ENCODE results near the gene PHYH.
"Not testable (repeated sequence)": the region's sequence is repeated elsewhere in the genome, so short reads cannot be mapped to it uniquely, and the experiment has no call there.

The PHYH gene

DNA sequence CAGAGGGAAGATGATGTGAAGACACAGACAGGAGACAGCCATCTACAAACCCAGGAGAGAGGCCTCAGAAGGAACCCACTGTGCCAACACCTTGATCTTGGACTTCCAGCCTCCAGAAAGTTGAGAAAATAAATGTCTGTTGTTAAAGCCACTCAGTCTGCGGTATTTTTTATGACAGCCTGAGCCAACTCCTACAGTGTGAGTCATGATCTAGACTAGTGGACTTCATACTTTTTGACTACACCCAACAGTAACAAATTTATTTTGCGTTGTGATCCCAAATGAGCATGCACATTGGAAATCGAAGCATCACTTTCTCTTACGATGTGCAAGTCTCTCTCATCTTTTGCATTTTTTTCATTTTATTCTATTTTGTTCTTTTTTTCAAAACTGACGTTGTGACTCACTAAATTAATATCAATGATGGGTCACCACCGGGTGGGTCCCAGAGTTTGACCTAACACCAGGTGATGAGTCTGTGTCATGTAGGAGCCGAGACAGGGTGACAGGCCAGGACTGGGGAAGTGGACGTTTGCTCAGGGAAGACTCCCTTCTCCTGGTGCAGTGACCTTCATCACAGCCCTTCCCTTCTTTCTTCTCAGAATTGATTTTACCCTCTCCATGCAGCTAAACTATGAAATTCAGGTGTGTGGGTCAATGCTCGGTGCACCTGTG lies 28.9 kb downstream of the PHYH start:
- DNase-seq = no peak

- no peak for DNase-seq
Measured at GRCh38 chr10:13268841-13269240, 31.0 kb downstream of the PHYH start.

DNA sequence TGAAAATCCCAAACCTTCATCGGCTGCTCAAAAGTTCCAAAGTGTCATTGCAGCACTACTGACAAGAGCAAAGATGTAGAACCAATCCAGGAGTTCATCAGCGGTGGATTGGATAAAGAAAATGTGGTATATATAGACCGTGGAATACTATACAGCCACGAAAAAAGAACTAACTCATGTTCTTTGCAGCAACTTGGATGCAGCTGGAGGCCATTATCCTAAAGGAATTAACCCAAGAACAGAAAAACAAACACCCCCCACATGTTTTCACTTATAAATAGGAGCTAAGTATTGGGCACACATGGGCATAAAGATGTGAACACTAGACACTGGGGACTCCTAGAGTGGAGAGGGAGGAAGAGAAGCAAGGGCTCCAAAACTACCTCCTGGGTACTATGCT lies 31.6 kb downstream of the PHYH start:
- DNase-seq = no peak

DNA sequence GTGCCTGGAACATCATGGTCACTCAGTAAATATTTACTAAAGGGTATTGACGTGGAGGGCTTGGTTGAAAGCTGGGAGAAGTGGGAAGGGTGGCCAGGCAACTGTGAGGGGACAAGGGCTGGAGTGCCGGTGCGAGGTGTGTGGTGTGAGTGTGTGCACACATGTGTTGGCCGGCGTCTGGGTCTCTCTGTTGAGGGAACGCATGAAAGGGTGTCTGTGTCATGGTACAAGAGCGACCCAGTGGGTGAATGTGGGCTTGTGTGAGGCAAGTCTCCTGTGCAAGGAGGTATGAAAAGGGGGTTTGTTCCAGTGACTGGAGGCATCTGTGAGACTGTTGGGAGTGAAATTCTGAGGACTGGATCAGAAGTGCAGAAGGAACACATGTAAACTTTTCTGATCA lies 36.3 kb downstream of the PHYH start:
- DNase-seq = no peak

DNA sequence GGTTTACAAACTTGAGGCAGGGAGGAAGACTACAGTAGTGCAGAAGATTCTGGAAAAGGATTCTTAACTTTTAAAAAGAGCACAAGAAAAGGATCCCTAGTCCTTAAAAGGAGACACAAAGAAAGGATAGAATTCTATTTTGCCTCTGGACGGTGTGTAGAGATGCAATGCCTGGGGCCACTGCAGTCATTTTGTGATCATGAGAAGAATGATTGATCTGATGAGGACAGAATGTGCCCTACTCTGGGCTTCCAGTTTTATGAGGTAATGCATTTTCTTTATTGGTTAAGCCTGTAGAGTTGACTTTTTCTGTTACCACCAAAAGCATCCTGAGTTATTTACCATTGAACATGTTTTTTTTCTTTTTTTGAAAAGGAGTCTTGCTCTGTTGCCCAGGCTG lies 37.4 kb downstream of the PHYH start:
- no peak for DNase-seq

GRCh38 chr10:13257621-13258140 lies 42.2 kb downstream of the PHYH start:
- no peak for DNase-seq

GRCh38 chr10:13256627-13257026 lies 43.2 kb downstream of the PHYH start:
- DNase-seq = no peak

- DNase-seq = no peak
Measured at GRCh38 chr10:13253726-13254125, 46.1 kb downstream of the PHYH start.

DNA sequence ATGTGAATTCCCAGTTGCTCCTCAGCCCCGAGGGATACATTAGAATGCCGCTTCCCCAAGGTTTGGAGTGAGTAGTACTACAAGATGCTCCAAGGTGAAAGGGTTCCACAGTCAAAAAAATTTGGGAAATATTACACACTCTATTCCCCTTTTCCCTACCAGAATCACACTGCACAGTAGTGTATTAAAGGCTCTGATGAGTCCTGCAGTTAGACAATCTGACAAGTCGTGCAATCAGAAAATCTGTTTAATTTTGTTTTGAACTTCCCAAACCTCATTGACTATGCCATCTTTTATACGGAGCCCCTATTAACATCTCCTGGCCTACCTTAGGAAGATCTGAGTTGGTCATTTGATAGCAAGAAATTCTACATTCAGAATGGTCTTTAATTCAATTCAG lies 52.1 kb downstream of the PHYH start:
- no peak for DNase-seq

DNA sequence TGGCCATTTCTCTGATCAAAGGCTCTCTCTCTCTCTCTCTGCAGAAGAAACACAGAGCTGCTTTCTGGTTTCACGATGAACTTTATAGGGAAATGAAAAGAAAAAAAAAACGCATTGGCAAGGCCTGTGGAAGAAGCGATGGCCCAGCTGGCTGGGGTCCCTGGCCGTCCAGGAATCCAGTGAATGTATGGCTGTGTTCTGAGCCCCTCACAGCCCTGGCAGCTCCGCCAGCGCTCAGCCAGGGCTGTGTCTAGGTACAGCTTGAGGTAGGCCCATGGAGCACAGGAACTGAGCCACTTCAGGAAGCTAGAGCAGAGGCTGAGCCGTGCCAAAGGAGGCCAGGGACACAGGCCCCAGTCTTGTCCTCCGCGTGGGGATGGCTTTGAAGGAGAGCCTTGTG lies 52.6 kb downstream of the PHYH start:
- no peak for DNase-seq

DNA sequence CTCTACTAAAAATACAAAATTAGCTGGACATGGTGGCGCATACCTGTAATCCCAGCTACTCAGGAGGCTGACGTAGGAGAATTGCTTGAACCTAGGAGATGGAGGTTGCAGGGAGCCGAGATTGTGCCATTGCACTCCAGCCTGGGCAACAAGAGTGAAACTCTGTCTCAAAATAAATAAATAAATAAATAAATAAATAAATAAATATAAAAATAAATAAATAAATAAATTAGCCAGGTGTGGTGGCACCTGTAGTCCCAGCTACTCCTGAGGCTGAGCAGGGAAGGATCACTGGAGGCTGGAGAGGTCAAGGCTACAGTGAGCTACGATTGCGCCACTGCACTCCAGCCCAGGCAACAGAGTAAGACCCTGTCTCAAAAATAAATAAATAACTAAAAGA lies 57.6 kb downstream of the PHYH start:
- not testable (repeated sequence) for DNase-seq

GRCh38 chr10:13241613-13242012 lies 58.3 kb downstream of the PHYH start:
- no peak for DNase-seq

DNA sequence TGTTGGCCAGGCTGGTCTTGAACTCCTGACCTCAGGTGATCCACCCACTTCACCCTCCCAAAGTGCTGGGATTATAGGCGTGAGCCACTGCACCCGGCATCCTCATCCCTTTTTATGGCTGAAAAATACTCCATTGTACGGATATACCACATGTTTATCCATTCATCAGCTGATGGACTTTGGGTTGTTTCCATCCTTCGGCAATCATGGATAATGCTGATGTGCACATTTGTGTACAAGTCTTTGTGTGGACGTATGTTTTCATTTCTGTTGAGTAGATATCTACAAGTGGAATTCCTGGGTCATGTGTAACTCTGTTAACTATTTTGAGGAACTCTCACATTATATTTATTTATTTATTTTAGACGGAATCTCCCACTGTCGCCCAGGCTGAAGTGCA lies 59.9 kb downstream of the PHYH start:
- no peak for DNase-seq

DNA sequence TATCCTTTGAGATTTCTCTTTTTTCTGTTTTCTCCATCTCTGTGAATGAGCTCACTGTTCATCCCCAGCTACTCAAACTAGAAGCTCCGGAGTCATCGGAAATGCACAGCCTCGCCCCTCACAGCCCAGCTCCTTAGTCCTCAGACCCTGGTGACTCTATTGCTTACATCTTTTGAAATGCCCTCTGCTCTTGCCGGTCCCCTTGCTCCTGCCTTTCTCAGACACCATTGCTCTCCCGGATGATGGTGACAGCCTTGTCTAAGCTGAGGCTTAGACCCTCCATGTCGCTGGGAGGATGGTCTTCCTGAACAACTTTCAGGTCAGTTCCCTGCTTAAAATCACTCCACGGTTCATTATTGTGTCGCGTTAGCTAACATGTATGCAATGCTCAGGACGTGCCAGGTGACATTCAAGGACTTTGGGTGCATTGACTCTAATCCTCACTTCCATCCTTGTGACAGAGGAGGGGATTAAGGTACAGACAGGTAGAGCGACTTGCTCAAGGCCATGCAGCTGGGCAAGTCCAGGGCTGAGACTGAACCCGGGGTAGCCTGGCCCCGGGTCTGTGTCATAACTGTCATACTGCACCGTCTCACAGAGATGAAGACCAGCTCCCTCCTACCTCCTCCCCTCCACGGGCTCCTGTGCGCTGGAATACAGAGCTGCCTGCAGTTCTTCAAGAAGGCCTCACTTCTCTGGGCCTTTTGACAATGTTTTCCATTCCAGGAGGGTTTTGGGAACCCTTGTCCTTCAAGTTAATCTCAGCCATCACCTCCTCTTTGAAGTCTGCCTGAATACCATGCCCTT lies 61.4 kb downstream of the PHYH start:
- no peak for DNase-seq

- DNase-seq = no peak
Measured at GRCh38 chr10:13236638-13237037, 63.2 kb downstream of the PHYH start.

- not testable (repeated sequence) for DNase-seq
Measured at GRCh38 chr10:13234736-13235135, 65.1 kb downstream of the PHYH start.

DNA sequence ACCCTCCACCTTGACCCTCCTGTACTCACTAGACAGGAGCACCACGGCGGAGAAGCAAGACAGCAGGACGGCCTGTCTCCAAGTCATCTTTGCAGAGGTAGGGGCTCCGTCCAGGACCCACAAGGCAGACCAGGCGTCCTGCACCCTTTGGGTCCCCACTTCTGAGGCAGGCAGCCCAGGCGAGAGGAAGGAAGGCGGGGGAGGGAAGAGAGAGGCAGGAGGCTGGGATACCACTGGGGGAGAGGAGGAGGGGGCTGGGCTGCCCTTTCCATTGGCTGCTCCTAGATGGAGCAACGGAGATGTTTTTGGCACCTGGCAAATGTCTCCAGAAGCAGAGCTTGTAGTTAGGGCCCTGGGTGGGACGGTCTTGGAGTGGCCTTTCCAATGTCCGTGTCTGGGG lies 65.7 kb downstream of the PHYH start, which contains the start of gene UCMA:
TSS of gene UCMA (minus strand) at position 203 of the 400 bp plus-strand sequence. CDS start at position 87, 116 bp downstream.
- no peak for DNase-seq

DNA sequence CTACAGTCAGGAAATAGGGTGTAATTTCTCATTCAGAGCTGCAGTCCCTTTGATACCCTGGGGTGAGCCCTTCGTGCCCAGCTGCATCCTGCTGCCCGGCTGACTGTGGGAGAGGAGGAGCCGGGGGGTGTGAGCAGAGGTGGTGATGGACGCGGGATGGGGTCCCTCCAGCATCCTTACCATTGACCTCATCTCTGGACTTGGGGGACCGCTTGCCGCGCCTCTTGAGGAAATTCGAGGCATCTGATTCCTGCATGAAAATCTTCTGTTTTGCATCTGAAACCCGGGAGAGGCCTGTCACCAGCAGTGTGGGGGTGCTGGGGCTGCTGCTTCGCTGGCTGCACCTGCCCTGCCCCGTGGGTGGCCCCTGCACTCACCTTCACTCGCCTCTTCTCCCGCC lies 66.5 kb downstream of the PHYH start:
- DNase-seq = no peak

DNA sequence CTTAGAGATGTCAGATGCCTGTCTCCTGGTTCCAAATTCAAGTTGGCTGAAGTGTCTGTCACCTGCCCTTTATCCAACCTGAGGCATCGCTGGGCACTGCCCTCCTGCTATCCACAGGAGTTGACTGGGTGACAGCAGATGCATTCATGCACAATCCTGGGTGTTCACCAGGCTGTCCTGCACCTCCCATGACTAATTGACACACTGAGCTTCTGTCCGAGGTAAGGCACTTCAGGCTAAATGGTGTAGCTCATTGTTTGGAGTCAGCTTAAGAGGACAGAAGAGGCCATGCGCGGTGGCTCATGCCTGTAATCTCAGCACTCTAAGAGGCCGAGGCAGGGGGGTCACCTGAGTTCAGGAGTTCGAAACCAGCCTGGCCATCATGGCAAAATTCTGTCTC lies 68.1 kb downstream of the PHYH start:
- peak in 1 of 3 experiments; percentile 8 for DNase-seq

DNA sequence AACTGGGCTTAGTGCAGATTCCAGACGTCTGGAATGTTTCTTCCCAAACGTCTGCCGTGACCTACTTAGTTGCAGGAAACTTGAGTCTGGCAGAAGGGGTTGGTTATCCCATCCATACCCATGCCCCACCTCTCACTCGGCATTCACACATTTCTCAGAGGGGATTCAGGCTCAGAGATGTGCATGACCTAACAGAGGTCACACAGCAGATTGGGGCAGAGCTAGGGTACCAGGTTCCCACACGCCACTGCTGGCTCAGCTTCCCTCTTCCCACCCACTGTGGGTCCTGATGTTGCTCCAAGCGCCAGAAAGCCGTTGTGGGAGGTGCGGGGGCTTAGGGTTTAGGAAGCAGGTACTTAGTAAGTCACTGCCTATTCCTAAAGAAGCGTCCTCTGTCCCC lies 68.7 kb downstream of the PHYH start:
- no peak for DNase-seq

Measured in NCI-H1417 (cell line).